Measurements from ENCODE around the gene PPP6R3. TPM values are rescaled to one million over a fixed set of nuclear protein-coding genes. Genes with fewer than 3 reads are reported as not detected.
A peak's percentile ranks its signal among the peaks of the same experiment; 100 is the strongest.
"Not testable (repeated sequence)": the region's sequence is repeated elsewhere in the genome, so short reads cannot be mapped to it uniquely, and the experiment has no call there.

Gene PPP6R3
- total RNA-seq, 2 donors from 2014 or later, result 84.2 to 92.9 TPM

DNA sequence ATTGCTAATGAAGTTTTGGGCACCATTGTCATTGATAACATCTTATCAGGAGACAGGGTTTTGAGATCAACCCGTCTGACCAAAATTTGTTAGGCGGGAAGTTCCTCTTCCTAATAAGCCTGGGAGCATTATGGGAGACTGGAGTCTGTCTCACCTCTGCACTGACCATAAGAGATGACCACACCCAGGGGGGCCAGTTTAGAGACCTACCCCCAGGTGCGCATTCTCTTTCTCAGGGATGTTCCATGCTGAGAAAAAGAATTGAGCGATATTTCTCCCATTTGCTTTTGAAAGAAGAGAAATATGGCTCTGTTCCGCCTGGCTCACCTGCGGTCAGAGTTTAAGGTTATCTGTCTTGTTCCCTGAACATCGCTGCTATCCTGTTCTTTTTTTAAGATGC is 80.0 kb downstream of the PPP6R3 start:
- intact Hi-C loops (cut with DNase I); DNase-seq (ENCODE audit: low spot score): not testable (repeated sequence)

- intact Hi-C loops (cut with DNase I), result no loop called here
These were observed 80.6 kb downstream of the PPP6R3 start for GRCh38 chr11:68541116-68541515.

DNA sequence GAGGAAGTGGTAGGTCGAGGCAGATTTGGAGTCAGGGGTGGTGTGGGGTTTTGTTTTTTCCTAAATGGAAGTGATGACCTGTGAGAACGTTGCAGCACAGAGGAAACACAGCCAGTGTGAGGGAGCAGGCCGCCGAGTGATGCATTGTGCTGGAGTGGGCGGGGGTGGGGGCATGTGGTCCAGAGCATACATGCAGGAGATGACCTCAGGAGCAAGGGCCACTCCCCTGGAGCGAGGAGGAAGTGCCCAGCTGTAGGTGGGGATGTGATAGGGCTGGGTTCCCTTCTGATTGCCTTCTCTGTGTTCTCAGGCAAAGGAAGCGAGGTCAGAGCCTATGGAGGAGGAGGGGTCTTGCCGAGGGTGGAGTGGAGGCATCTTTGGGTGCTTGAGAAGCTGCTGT is 81.4 kb downstream of the PPP6R3 start:
- no peak for DNase-seq (ENCODE audit: low spot score)
- intact Hi-C loops (cut with DNase I), result no loop called here

More at GRCh38 chr11:68541116-68541515, 80.6 kb downstream of the PPP6R3 start:
- DNase-seq (ENCODE audit: low spot score), result no peak

- peak; percentile 78 for DNase-seq (ENCODE audit: low spot score)
- intact Hi-C loops (cut with DNase I), result no loop called here
These were observed 82.1 kb downstream of the PPP6R3 start for GRCh38 chr11:68542617-68543016.

DNA sequence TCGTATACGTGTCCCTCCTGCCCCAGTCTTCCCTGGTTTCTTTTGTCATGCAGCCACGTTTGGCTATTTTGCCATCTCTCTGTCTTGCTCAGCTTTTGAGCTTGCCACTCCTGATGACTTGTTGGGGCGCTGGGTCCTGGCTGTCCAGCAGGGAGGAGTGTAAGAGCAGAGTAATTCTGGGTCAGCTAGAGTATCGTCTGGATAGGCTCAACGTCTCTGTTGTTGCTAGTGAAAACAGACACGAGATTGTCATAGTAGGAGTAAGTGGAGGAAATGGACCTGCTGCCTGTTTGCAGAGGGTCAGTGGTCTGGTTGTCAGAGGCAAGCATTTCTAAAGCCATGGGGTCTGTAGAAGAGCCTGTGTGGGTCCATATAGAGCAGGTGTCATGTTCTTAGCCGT is 83.0 kb downstream of the PPP6R3 start:
- no peak for DNase-seq (ENCODE audit: low spot score)
- intact Hi-C loops (cut with DNase I), result no loop called here

DNA sequence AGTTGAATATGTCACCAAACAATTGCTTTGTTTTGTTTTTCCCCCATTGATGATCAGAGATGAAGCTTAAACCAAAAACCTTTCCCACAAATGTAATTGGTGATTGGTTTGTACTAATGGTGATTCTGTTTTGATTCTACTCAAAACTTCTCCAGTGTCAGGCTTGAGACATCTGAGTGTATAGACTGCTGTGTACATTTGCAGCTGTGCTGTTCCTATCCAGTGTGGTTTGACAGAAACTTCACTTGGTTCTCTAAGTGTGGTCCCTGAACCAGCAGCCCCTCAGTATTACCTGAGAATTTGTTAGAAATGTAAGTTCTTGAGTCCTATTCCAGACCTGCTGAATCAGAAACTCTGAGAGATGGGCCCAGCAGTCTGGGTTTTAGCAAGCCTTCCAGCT is 84.8 kb downstream of the PPP6R3 start:
- DNase-seq (ENCODE audit: low spot score), result no peak
- intact Hi-C loops (cut with DNase I), result no loop called here

DNA sequence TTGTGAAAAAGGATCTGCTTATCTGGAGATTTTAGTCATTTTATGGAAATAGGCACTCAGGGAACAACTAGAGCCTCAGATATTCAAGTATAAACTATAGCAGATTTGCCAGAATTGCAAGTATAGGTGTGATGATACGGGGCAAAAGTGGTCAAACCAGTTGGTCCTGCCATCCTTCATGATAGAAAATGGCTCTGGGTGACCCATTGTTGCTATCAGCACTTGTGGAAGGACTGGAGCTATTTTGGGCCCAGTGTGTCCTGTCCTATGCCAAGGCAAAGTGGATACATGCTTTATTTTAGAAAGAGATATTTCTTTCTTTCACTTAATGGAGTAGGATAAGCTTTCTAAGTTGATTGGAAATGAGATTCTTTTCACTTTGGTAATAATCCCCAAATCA is 85.2 kb downstream of the PPP6R3 start:
- intact Hi-C loops (cut with DNase I), result no loop called here
- no peak for DNase-seq (ENCODE audit: low spot score)

- intact Hi-C loops (cut with DNase I), result no loop called here
- no peak for DNase-seq (ENCODE audit: low spot score)
These were observed 86.0 kb downstream of the PPP6R3 start for GRCh38 chr11:68546555-68546954.

DNA sequence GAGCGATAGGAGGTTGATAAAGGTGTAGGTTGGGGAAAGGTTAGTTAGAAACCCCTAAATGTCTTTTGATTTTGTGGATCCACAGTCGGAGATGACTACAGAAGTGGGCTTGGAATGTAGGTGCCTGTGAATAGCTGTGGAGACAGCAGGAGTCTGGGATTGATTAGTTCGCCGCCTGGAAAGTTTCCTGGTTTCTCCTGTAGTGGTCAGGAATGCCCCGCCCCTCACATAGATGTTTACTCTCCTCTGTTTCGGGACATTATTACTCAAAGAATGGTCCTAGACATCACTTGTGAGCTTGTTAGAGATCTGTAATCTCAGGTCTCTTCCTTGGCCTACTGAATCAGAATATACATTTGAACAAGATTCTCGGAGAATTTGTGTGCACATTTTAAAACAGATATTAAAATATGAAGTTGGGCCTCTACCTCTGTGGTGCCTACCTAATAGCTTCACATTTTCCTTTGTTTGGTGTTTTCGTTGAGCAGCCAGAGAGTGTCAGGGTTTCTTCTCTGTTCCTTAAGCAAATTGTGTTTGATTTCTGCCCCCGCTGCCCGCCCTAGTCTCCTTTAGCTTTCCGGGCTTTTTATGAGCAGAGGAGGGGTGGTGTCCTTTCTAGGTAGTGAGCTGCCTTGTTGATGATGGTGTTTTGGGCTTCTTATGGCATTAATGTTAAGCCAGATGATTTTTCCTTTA is 89.4 kb downstream of the PPP6R3 start:
- DNase-seq (ENCODE audit: low spot score), result no peak
- intact Hi-C loops (cut with DNase I), result no loop called here

DNA sequence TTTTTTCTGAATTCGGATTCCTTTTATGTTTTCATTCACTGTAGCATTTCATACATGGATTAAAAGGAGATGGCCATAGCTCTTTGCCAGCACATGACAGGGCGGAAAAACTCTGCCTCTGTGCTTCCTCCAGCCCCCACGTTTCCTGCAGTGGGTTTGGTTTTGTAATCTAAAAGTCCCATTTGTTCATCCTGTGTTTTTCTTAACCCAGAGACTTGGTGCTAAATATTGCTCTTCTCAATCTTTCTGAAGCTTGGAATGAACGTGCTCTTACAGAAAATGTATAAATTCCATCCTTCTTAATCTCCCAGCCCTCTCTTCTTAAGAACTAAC is 89.9 kb downstream of the PPP6R3 start:
- intact Hi-C loops (cut with DNase I), result no loop called here
- no peak for DNase-seq (ENCODE audit: low spot score)

DNA sequence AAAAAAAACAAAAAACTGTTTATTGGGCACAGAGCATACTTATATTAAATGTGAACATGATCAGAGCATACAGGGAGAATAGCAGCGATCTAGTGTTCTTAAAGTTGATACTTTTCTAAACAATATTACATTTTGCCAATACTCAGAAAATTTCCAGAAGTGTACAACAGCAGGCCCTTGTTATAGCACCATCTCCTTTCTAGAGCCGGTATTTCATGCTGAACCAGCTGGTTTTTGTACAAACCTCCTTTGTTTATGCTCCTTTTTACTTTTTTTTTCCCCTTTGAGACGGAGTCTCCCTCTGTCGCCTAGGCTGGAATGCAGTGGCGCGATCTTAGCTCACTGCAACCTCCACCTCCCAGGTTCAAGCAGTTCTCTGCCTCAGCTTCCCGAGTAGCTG is 90.7 kb downstream of the PPP6R3 start:
- no peak for DNase-seq (ENCODE audit: low spot score)
- intact Hi-C loops (cut with DNase I), result no loop called here

DNA sequence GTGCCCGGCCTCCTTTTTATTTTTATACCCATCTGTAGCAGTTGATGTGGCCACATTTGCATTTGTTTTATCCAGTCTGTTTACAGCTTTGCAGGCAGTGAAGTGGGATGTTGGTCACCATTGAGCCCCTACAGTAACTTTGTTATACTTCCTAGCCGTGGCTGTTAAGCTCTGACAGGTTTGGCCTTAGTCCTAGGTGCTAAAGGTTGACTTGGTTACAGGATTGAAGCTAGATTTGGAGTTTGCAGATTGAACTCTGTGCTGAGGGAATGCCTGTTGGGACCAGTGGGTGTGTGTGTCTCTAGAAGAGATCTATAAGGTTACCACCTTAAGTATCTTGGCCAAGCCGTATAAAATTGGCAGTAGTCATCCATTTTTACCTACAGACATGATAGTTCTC is 91.2 kb downstream of the PPP6R3 start:
- intact Hi-C loops (cut with DNase I), result no loop called here

GRCh38 chr11:68552542-68552941 is 92.0 kb downstream of the PPP6R3 start:
- DNase-seq (ENCODE audit: low spot score), result no peak
- intact Hi-C loops (cut with DNase I), result no loop called here

More for the DNA sequence above, 91.2 kb downstream of the PPP6R3 start:
- no peak for DNase-seq (ENCODE audit: low spot score)

GRCh38 chr11:68560216-68560615 is 99.7 kb downstream of the PPP6R3 start:
- intact Hi-C loops (cut with DNase I), result no loop called here
- no peak for DNase-seq (ENCODE audit: low spot score)

DNA sequence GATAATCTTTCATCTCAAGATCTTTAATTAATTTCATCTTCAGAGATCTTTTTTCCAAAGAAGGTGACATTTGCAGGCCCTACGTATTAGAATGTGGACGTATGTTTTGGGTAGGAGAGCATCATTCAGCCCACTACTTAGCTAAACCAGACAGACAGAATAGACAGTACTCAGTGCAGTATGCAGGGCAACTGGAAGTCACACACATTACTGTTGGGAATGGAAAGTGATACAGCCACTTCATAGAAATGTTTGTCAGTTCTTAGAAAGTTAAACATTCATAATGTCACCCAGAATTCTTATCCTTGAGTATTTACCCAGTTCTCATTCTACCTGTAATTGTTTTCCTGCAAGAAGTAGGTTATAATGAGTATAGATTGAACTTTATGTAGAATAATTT is 102.9 kb downstream of the PPP6R3 start:
- intact Hi-C loops (cut with DNase I), result no loop called here
- no peak for DNase-seq (ENCODE audit: low spot score)

- DNase-seq (ENCODE audit: low spot score), result no peak
- intact Hi-C loops (cut with DNase I), result no loop called here
These were observed 103.7 kb downstream of the PPP6R3 start for GRCh38 chr11:68564261-68564660.

DNA sequence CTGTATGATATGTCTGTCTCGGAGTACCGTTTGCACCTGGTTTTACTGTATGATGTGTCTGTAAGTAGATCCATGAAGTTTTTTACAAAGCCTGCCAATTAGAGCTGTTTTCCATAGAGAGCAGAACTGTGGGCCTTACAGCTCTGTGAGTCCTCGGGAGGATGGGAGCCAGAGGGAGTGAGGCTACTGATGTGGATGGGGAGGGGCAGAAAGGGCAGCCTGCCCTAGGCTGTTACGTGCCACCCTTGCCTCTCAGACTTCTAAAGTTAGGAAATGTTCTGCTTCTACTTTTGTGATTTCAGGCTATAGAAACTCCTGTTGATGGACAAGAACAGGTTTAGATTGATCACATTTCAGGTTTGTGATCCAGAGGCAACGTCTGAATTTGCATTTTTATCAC is 105.2 kb downstream of the PPP6R3 start:
- intact Hi-C loops (cut with DNase I), result no loop called here
- no peak for DNase-seq (ENCODE audit: low spot score)

GRCh38 chr11:68567553-68567952 is 107.0 kb downstream of the PPP6R3 start:
- intact Hi-C loops (cut with DNase I), result no loop called here
- no peak for DNase-seq (ENCODE audit: low spot score)

GRCh38 chr11:68569357-68569756 is 108.8 kb downstream of the PPP6R3 start:
- no peak for DNase-seq (ENCODE audit: low spot score)
- intact Hi-C loops (cut with DNase I), result no loop called here

- intact Hi-C loops (cut with DNase I), result no loop called here
- no peak for DNase-seq (ENCODE audit: low spot score)
These were observed 110.1 kb downstream of the PPP6R3 start for GRCh38 chr11:68570691-68571090.

- intact Hi-C loops (cut with DNase I), result no loop called here
- no peak for DNase-seq (ENCODE audit: low spot score)
These were observed 113.8 kb downstream of the PPP6R3 start for GRCh38 chr11:68574308-68574707.
